Neural crest cell (in vitro differentiated cells): Measurements from ENCODE around the gene RENBP. TPM values are rescaled to one million over a fixed set of nuclear protein-coding genes. Genes with fewer than 3 reads are reported as not detected.
A peak's percentile ranks its signal among the peaks of the same experiment; 100 is the strongest.

Experiments
- DNase-seq: peaks from one replicate; pipeline ENCODE4 v3.0.0; 2021; ENCODE audit warnings: low read depth, mixed read lengths, low spot score
- H3K27ac Mint-ChIP-seq: one replicate; pipeline ENCODE4 v1.8.0; 2021; ENCODE audit warnings: mild to moderate bottlenecking, mixed read lengths; ENCODE audit not compliant: unreplicated experiment
- H3K27me3 Mint-ChIP-seq: 2 replicates; pipeline ENCODE4 v1.8.0; 2021; ENCODE audit warnings: low read depth, mild to moderate bottlenecking, mixed read lengths
- H3K36me3 Mint-ChIP-seq: 2 replicates; pipeline ENCODE4 v1.8.0; 2021; ENCODE audit warnings: low read depth, mild to moderate bottlenecking, mixed read lengths
- H3K4me1 Mint-ChIP-seq: 2 replicates; pipeline ENCODE4 v1.8.0; 2021; ENCODE audit warnings: mixed read lengths
- H3K4me3 Mint-ChIP-seq: one replicate; pipeline ENCODE4 v1.8.0; 2021; ENCODE audit warnings: mild to moderate bottlenecking, mixed read lengths
- H3K9me3 Mint-ChIP-seq: 2 replicates; pipeline ENCODE4 v1.8.0; 2021; ENCODE audit warnings: mixed read lengths
- total RNA-seq: library from RNA; stranded (reverse); gene quantifications from 2 replicates; pipeline ENCODE4 v1.2.1, GENCODE V29; 2021
- TF ChIP-seq, protein P1 (sequence below): fragments of 200-600 bp; sonication (generic); conservative IDR thresholded peaks from 2 replicates; pipeline ENCODE4 v1.5.0; 2021; ENCODE audit warnings: antibody characterized with exemption, mild to moderate bottlenecking

Gene RENBP
- total RNA-seq, 1 donor from 2014 or later, result 11.4 TPM

DNA sequence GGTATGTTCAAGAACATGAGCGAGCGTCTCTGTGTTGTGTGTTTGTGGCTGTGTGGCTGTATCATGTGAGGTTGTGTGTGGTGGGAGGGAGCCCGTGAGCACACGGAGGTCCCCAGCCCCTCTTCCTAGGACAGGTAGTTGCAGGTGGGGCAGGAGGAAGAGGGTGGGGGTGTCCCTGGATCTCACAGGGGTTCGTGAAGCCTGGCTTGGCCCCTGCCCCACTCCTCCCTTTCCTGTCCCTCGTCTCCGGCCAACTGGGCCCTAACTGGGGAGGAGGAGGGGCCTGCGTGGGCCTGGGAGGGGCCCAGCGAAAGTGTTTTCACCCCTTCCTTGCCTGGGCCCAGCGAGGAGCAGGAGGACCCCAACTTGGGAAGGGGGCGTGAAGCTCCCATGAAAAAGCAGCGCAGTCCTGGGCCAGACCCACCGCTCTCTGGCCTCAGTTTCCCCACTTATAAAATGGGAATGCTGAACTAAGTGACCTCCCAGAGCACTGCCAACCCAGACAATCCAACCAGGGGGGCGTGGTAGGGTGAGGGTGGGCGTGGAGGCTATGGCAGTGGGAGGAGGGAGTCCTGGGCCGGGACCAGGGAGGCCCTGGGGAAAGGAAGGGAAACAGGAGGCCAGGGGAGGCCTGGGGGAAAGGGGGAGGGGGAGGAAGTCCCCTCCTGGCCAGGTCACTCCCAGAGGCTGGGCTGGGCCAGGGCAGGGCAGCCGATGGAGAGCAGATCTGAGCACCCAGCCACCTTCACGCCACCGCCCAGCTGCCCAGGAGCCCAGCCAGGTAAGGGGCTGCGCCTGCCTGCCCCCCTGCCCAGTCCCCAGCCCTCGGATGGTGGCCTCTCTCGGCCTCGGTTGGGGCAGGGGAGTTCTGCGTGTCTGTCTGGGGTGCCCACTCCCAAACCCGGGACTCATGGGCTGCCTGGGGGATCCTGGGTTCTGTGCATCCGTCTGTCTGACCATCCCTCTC, 40.2 kb downstream of the RENBP start, which contains the start of gene AVPR2:
AVPR2 (plus strand) TSS at position 683 of the 967 bp plus-strand sequence. CDS start 473 bp downstream, outside the sequence.
- Mint-ChIP-seq H3K27me3 (no peaks in the 10 kb centered on the region), H3K4me3 (no peak within 1 kb of the TSS), H3K4me1 (peaks cover 22% of the 10 kb centered on the region), H3K9me3 (peaks cover 3% of the 10 kb centered on the region), H3K36me3 (peaks cover 4% of the 10 kb centered on the region), H3K27ac (no peak within 1 kb of the TSS)
- no peak for DNase-seq
- TF ChIP-seq, protein P1, sequence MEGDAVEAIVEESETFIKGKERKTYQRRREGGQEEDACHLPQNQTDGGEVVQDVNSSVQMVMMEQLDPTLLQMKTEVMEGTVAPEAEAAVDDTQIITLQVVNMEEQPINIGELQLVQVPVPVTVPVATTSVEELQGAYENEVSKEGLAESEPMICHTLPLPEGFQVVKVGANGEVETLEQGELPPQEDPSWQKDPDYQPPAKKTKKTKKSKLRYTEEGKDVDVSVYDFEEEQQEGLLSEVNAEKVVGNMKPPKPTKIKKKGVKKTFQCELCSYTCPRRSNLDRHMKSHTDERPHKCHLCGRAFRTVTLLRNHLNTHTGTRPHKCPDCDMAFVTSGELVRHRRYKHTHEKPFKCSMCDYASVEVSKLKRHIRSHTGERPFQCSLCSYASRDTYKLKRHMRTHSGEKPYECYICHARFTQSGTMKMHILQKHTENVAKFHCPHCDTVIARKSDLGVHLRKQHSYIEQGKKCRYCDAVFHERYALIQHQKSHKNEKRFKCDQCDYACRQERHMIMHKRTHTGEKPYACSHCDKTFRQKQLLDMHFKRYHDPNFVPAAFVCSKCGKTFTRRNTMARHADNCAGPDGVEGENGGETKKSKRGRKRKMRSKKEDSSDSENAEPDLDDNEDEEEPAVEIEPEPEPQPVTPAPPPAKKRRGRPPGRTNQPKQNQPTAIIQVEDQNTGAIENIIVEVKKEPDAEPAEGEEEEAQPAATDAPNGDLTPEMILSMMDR, result no peak

DNA sequence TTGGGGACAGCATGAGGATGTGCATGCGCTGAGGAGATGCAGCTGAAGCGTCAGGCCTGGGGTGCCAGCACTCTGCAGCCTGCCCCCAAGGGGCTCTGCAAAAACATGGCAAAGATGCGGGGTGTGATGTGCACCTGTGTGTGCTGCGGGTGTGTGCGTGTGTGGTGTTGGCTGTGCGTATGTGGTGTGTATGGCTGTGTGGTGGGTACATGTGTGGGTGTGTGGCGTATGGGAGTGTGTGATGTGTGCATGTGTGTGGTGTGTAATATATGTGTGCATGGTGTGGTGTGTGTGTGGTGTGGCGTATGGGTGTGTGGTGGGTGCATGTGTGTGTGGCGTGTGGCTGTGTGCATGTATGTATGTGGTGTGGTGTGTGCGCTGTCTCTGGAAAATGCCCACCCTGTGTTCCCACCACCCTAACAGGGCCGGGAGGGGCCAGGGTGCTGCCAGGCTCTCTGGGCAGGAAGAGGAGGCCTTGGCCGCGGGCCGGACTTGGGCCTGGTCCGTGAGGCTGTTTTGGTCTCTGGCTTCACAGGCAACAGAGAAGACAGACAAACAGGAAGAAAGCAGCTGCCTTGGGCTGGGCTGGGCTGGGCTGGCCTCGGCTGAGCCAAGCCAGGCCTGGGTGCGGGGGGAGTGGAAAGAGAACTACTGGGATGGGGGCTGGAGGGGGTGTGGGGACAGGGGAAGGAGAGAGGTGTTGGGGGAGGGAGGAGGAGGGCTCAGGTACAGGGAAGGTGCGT, 41.0 kb downstream of the RENBP start:
- no peaks in the 10 kb centered on the region for H3K27me3 Mint-ChIP-seq
- DNase-seq, result no peak
- peaks cover 4% of the 10 kb centered on the region for H3K9me3 Mint-ChIP-seq
- peaks cover 4% of the 10 kb centered on the region for H3K36me3 Mint-ChIP-seq
- TF ChIP-seq, protein P1, result no peak
- H3K27ac Mint-ChIP-seq, result no peak overlapping the region
- peaks cover 22% of the 10 kb centered on the region for H3K4me1 Mint-ChIP-seq
- H3K4me3 Mint-ChIP-seq, result no peak overlapping the region

DNA sequence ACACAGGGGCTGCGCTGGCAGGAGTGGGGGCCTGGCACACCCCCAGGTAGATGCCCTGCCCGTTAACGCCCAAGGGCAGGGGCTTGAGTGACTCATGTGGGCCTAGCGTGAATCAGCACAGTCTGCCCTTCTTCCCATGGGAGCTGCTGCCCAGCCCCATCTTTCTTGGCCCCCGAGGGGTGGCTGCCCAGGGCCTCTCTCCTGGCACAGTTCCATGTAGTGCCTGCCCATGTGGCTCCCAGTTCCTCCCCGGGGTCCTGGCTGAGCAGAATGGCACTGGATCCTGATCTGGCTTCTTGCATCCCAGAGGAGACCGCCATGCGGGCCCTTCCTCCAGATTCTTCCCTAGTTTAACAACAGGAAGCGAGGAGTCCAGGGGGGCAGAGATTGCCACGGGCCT, 42.1 kb downstream of the RENBP start:
- Mint-ChIP-seq H3K36me3 (peaks cover 4% of the 10 kb centered on the region), H3K4me3 (no peak overlapping the region), H3K4me1 (peaks cover 22% of the 10 kb centered on the region), H3K27ac (no peak overlapping the region), H3K27me3 (no peaks in the 10 kb centered on the region), H3K9me3 (peaks cover 5% of the 10 kb centered on the region)
- DNase-seq, result no peak
- TF ChIP-seq, protein P1, result no peak

DNA sequence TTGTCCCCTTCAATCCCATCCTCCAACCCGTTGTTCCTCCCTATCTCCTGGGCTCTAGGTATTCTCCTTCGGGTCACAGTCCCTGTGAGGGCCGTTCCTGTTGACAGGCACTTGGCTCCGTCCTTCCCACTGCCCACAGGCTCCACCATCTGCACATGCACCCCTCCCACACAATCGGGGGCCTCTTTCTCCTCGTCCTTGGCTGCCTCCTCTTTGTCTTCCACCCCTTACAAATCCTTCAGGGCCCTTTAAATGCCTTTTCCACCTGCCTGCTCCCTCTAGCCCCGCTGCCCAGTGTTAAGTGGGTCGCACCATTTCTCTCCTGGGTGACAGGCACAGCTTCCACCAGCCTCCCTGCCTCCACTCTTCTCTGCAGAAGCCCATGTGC, 42.7 kb downstream of the RENBP start:
- peak overlapping the region; percentile 87 for H3K27ac Mint-ChIP-seq
- H3K27me3 Mint-ChIP-seq, result no peaks in the 10 kb centered on the region
- H3K4me1 Mint-ChIP-seq, result peaks cover 22% of the 10 kb centered on the region
- TF ChIP-seq, protein P1, result no peak
- no peak for DNase-seq
- peaks cover 4% of the 10 kb centered on the region for H3K36me3 Mint-ChIP-seq
- H3K9me3 Mint-ChIP-seq, result peaks cover 5% of the 10 kb centered on the region
- no peak overlapping the region for H3K4me3 Mint-ChIP-seq

DNA sequence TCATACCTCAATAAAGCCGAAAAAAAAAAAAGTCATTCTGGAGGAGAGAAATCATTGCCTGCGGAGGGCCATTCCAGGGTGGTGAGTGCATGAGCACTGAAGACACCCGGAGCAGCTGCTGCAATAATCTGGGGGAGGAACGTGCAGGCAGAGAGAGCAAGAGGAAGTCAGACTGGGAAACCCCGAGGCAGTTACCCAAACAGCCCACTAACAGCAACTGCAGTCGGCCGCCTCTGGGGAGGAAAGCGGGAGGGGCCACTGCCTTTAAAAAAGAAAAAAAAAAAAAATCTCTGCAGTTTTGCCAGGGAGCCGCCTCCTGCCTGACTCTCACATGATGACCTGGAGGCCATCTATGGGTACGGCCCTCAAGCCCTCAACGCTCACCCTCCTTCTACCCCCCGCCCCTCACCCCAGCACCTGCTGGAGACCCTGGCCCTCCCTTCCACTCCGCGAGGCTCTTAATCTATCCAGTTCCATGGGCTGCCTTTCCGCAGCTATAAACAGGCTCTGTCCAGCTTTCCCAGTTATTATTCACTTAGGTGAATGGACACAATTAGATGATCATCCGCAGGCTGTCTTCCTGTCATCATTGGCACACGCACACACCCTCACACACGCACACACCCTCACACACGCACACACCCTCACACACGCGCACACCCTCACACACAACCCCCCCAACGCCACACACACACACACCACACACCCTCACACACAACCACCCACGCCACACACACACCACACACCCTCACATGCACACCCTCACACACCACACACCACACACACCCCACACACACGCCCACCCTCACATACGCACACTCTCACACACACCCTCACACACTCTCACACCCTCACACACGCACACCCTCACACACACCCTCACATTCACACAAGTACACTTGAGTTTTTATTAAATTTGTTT, 43.4 kb downstream of the RENBP start:
- Mint-ChIP-seq H3K27ac (peak overlapping the region; percentile 19), H3K36me3 (peaks cover 4% of the 10 kb centered on the region), H3K4me1 (peaks cover 27% of the 10 kb centered on the region), H3K4me3 (peak overlapping the region; percentile 23), H3K27me3 (no peaks in the 10 kb centered on the region), H3K9me3 (peaks cover 5% of the 10 kb centered on the region)
- DNase-seq, result no peak
- TF ChIP-seq, protein P1, result no peak
